ENCODE data around the gene OXTR.

Gene OXTR

GRCh38 chr3:8767256-8767666 lies 2.2 kb downstream of the OXTR start:
- DNase-seq, result no peak

- no peak for DNase-seq
These were observed 3.3 kb downstream of the OXTR start for GRCh38 chr3:8766148-8766547.

- DNase-seq, result no peak
These were observed 3.9 kb downstream of the OXTR start for GRCh38 chr3:8765528-8765927.

GRCh38 chr3:8764528-8764927 lies 4.9 kb downstream of the OXTR start:
- DNase-seq, result no peak

GRCh38 chr3:8762607-8763377 lies 6.6 kb downstream of the OXTR start:
- no peak for DNase-seq

- DNase-seq, result no peak
These were observed 7.5 kb downstream of the OXTR start for GRCh38 chr3:8761866-8762265.

- no peak for DNase-seq
These were observed 8.9 kb downstream of the OXTR start for GRCh38 chr3:8760506-8760905.

GRCh38 chr3:8760091-8760490 lies 9.3 kb downstream of the OXTR start:
- no peak for DNase-seq

GRCh38 chr3:8759038-8759707 lies 10.2 kb downstream of the OXTR start:
- no peak for DNase-seq

GRCh38 chr3:8757551-8758518 lies 11.6 kb downstream of the OXTR start:
- DNase-seq, result no peak

GRCh38 chr3:8756671-8757070 lies 12.7 kb downstream of the OXTR start:
- no peak for DNase-seq

GRCh38 chr3:8755564-8756237 lies 13.7 kb downstream of the OXTR start:
- no peak for DNase-seq

GRCh38 chr3:8755097-8755496 lies 14.3 kb downstream of the OXTR start:
- no peak for DNase-seq

- no peak for DNase-seq
These were observed 16.6 kb downstream of the OXTR start for GRCh38 chr3:8752832-8753231.

- DNase-seq, result no peak
These were observed 20.1 kb downstream of the OXTR start for GRCh38 chr3:8749316-8749715.

- no peak for DNase-seq
These were observed 22.6 kb downstream of the OXTR start for GRCh38 chr3:8746780-8747345.

GRCh38 chr3:8745619-8746370 lies 23.6 kb downstream of the OXTR start:
- DNase-seq, result no peak

GRCh38 chr3:8743911-8744310 lies 25.5 kb downstream of the OXTR start:
- no peak for DNase-seq

GRCh38 chr3:8743021-8743601 lies 26.3 kb downstream of the OXTR start:
- DNase-seq, result no peak

GRCh38 chr3:8741581-8742261 lies 27.7 kb downstream of the OXTR start:
- DNase-seq, result no peak
